GM18507 (cell line): Measurements from ENCODE around the gene MARVELD2.

Source experiments
- DNase-seq: peaks from one replicate; pipeline ENCODE4 v3.0.0; 2011; ENCODE audit warnings: low read depth; ENCODE audit not compliant: insufficient read length; ENCODE audit errors: extremely low spot score
- FAIRE-seq: peaks from 2 replicates; lab custom pipeline; 2011; peaks lifted over from hg19 to GRCh38; lab: Jason Lieb, UNC

The MARVELD2 gene

DNA sequence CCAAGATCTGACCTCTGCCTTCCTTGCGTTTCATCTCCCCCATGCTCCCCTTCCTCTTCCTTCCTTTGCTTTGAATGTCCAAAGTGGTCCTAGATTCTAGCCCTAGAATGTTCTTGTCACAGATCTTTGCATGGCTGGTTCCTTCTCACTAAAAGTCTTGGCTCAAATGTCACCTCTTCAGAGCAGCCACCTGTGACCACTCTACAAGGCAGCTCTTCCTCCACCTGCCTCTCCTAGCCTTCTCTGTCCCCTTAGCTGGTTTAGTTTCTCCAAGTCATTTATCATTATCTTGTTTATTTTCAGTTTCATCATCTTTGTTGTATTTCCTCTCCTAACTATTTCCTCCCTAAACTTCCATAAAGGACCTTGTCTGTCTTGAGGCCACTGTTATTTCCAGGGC lies 70.6 kb downstream of the MARVELD2 start:
- DNase-seq, result no peak
- FAIRE-seq, result no peak

DNA sequence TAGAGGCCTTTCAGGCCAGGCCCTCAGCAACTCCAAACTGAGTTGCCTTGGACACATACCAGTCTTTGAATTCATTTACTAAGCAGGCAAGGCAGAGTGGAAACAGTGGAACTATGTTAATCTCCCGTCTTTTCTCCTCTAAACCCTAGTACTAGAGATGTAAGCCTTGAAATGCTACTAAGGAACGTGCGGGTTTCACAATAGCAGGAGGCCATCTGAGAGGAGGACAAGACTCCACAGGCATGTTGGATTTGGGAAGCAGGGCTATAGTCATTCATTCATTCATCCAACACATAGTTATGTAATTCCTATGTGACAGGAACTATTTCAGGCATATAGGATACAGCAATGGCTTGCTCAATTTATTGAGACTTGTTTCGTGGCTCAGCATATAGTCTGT lies 74.3 kb downstream of the MARVELD2 start:
- DNase-seq (no peak), FAIRE-seq (no peak)

DNA sequence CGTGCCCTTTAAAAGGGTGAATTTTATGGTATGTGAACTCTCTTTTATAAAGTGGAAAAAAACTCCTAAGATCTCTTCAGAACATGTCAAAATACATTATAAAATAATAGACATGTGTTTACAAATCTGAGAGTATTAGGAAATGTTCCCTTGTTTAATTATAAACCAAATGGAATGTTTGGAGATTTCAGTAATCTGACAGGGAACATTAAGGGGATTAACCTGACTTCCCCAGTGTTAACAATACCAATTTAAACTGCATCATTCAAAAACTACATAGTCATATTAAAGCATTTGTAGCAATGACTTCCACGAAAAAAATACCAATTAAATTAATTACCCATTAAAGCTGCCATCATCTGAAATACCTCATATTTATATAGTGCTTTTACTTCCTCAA lies 76.1 kb downstream of the MARVELD2 start:
- FAIRE-seq (no peak), DNase-seq (no peak)

DNA sequence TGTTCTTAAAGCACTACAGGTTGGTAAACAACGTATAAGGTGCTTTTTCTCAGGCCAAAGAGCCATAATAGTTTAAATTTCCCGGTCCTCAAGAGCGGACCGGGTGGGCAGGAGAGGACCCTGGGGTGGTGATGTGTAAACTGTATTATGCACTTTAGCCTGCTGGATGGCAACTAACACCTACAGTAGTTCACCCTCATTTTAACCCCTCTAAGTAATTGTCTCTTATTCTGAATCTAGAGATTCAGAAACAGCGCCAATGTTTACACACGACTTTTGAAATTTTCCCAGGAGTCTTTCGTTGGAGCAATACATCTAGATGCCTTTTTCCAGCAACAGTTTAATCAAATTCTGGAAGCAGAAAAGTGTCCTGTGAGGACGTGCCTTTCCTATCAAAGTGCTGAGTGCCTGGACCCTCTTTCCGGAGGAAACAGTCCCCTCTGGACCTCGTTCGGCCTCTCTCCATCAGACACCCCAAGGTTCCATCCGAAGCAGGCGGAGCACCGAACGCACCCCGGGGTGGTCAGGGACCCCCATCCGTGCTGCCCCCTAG lies 77.0 kb downstream of the MARVELD2 start:
- FAIRE-seq (no peak), DNase-seq (no peak)

DNA sequence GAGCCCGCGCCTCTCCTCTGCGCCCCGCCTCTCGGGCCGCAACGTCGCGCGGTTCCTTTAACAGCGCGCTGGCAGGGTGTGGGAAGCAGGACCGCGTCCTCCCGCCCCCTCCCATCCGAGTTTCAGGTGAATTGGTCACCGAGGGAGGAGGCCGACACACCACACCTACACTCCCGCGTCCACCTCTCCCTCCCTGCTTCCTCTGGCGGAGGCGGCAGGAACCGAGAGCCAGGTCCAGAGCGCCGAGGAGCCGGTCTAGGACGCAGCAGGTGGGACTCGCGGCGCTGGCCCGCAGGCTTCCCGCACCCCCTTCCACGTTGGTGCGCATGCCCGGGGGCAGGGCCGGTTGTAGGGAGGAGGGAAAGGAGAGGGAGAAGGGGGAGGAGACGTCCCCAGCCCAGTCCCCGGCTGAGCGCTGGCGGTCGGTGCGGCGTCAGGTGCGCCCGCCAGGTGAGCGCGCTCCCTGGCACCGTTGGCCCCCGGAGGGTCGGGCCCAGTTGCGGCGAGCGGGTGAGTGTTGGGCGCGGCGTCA lies 77.5 kb downstream of the MARVELD2 start, which contains the start of gene OCLN:
Gene OCLN (plus strand): TSS at position 400 of the 532 bp plus-strand sequence. CDS start 11,455 bp downstream, outside the sequence.
- FAIRE-seq, result no peak
- DNase-seq, result no peak

DNA sequence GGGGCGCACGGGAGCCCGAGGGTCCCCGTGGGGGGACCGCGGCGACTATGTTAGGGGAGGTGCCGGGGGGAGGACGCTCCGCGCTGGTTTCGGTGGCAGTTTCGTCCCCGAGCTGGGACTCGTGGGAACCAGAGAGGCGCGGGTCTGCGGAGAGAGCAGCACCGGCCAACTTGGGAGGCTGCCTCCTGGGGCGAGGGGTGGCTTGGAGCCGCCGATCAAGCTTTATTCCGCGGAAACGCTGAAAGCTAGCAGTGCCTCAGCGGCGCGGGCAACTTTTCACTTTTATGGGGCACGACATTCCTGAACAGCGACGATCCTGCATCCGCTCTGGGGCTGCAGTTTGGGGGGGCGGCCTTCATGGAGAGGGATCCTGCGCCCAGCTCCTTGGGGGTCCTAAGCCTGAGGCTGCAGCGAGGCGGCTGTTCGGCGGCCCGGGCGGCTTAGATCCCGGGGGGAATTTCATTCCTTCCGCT lies 78.0 kb downstream of the MARVELD2 start:
- FAIRE-seq (no peak), DNase-seq (no peak)

DNA sequence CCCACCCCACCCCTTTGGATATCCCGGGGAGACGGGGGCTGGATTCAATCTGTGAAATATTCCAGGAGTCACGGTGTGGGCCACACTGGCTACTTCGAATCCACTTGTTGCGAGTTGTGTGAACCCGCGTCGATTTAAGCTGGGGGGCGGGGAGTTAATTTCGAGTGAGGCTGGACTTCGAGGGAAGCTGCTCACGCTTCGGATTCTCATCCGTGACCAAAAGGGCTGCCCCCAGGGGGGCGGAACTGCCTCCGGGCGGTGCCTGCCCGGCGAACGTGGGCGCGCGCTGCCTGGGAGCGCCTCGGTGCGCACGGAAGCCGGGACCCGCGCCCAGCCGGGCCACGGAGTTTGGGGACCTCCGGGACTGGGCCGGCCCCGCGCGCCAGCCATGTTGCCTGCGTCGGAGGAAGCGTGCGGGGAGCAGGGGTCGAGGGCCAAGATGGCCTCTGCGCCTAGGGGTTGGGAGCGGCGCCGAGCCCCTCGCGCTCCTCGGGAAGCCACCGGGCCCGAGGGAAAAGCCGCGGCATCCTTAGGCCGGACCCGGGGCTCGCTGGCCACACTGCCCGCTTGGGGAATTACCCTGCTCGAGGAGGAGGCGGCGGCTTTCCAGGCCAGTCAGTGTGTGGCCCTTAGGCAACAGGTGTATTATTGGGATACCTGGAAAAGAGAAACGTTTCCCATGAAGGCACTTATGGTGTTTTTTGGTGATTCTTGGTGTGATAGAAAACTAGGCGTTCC lies 78.6 kb downstream of the MARVELD2 start:
- no peak for FAIRE-seq
- no peak for DNase-seq
